Body of pancreas (tissue), 4 donors: ENCODE results near the gene CFAP68. TPM values are rescaled to one million over a fixed set of nuclear protein-coding genes. Genes with fewer than 3 reads are reported as not detected.

Source experiments
- ATAC-seq: fragments of 150-250 bp; one replicate; pipeline ENCODE4 v1.9.1; 2016
- DNase-seq, 4 donors: peaks; one replicate each; pipeline ENCODE4 v3.0.0-alpha.2; 2019
- H3K27ac ChIP-seq, 4 donors: fragments of 200-600 bp; sonication (generic); 1 replicate in 3 of 4; 2 replicates in 1 of 4; pipeline versions ENCODE4 v1.5.1 to v1.6.1; 2016 to 2019; ENCODE audit warnings: mild to moderate bottlenecking in 1 of 4, mixed read lengths in 1 of 4, moderate library complexity in 1 of 4
- H3K27me3 ChIP-seq, 2 donors: fragments of 200-600 bp; sonication (generic); one replicate each; pipeline ENCODE4 v1.6.0; 2016; ENCODE audit warnings: mild to moderate bottlenecking in 1 of 2
- H3K36me3 ChIP-seq, 2 donors: fragments of 200-600 bp; sonication (generic); replicated peaks in 1 of 2; 2 replicates each; pipeline ENCODE4 v1.5.1; 2016; ENCODE audit warnings: low read depth in 2 of 2; ENCODE audit not compliant: insufficient read depth in 1 of 2
- H3K4me1 ChIP-seq: fragments of 200-600 bp; sonication (generic); one replicate; pipeline ENCODE4 v1.6.0; 2016
- H3K4me3 ChIP-seq, 2 donors: fragments of 200-600 bp; sonication (generic); 1 replicate in 1 of 2; 2 replicates in 1 of 2; pipeline ENCODE4 v1.5.1; 2016 to 2019
- H3K9me3 ChIP-seq, 3 donors: fragments of 200-600 bp; sonication (generic); 1 replicate in 2 of 3; 2 replicates in 1 of 3; pipeline ENCODE4 v1.5.1; 2016
- POLR2A ChIP-seq, 3 donors: fragments of 450-650 bp; IDR thresholded peaks; one replicate each; pipeline ENCODE4 v1.6.1; 2016; ENCODE audit warnings: antibody characterized with exemption in 3 of 3, mild to moderate bottlenecking in 2 of 3
- WGBS, 2 donors: methylation state at CpG; one replicate each; pipeline ENCODE4 v1.1.5; 2017; 5-methylcytosine and 5-hydroxymethylcytosine counted together
- intact Hi-C: fragments of 100-400 bp; cut with DNase I; formaldehyde crosslinking; loops from one replicate; pipeline ENCODE4 v1.15.1; 2023
- total RNA-seq, 2 donors: library from RNA; depleted of rRNA; stranded (reverse); fragments of >200 nt; gene quantifications; one replicate each; pipeline ENCODE4 v1.1.0, GENCODE V29; 2016
- TF ChIP-seq, protein P1 (sequence below), 7 experiments: fragments of 450-650 bp in 4 of 7; fragments of 200-600 bp in 3 of 7; sonication (generic) in 3 of 7; IDR thresholded peaks; one replicate each; pipeline ENCODE4 v1.5.1; 2016 to 2019; ENCODE audit warnings: antibody characterized with exemption in 7 of 7

The CFAP68 gene
- total RNA-seq, 2 donors from 2014 or later = 7.8 to 31.6 TPM

DNA sequence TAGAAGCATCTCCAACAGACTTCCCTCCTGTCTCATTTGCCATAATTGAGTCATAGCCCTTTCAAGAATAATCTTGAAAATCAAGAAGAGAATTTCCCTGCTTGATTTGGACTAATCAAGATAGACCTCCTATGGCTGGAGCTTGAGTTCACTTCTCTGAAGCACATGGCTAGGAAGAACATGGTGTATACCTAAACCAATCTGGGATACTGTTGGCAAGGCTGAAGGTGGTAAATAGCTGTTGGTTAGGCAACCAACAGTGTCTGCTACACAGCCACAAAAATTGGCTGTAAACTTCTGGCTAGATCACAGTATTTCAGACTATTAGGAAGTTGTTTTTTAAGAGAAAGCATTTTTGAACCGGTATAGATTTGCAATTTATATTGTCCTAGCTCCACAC lies 27.3 kb downstream of the CFAP68 start:
- Histone ChIP-seq H3K9me3 (no peaks in the 10 kb centered on the region), H3K4me1 (peaks cover 17% of the 10 kb centered on the region), H3K27ac (no peak overlapping the region), H3K27me3 (no peaks in the 10 kb centered on the region), H3K36me3 (no peaks in the 10 kb centered on the region), H3K4me3 (no peak overlapping the region)
- 69 to 70% methylated on average over 1 of the region's 1 CpG for WGBS, 2 donors
- no peak for TF ChIP-seq POLR2A (IDR thresholded peaks at IDR 0.05)
- TF ChIP-seq, protein P1, sequence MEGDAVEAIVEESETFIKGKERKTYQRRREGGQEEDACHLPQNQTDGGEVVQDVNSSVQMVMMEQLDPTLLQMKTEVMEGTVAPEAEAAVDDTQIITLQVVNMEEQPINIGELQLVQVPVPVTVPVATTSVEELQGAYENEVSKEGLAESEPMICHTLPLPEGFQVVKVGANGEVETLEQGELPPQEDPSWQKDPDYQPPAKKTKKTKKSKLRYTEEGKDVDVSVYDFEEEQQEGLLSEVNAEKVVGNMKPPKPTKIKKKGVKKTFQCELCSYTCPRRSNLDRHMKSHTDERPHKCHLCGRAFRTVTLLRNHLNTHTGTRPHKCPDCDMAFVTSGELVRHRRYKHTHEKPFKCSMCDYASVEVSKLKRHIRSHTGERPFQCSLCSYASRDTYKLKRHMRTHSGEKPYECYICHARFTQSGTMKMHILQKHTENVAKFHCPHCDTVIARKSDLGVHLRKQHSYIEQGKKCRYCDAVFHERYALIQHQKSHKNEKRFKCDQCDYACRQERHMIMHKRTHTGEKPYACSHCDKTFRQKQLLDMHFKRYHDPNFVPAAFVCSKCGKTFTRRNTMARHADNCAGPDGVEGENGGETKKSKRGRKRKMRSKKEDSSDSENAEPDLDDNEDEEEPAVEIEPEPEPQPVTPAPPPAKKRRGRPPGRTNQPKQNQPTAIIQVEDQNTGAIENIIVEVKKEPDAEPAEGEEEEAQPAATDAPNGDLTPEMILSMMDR (IDR thresholded peaks at IDR 0.05) = no peak
- ATAC-seq = no peak
- intact Hi-C loops = no loop called here
- no peak for DNase-seq

DNA sequence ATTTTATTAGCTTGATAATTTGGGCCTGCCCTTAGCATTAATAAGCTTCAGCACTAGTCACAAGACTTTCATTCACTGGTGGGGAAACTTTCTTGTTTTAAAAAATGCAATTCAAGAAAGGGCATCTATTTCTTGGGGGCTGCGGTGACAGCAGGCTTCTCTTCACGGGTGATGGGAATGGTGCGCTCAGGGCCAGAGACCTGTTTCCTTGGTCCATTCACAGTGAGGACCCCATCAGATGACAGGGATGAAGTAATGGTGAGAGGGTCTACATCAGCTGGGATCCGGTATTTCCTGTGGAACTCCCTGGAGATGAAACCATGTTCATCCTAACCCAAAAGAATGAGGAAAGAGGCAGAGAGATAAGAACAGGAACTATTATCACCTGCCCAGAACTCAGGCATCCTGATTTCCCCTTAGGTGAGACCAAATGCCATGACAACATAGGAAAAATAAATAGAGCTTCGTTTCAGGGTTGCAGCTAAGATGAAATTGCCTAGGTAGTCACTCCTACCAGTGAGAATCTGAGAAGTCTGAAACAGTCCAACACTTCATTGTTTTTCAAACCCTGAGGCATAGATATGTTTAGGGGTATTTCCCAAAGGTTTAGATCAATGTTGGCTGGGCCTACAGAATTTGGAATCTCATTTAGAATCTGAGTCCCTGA lies 29.4 kb downstream of the CFAP68 start:
- H3K4me1 ChIP-seq = peaks cover 35% of the 10 kb centered on the region
- H3K9me3 ChIP-seq = no peaks in the 10 kb centered on the region
- H3K27me3 ChIP-seq = no peaks in the 10 kb centered on the region
- DNase-seq = no peak
- peak overlapping the region in 1 of 4 donors; percentile 10 for H3K27ac ChIP-seq
- no peak overlapping the region for H3K4me3 ChIP-seq
- TF ChIP-seq, protein P1 (IDR thresholded peaks at IDR 0.05) = no peak
- no peak for ATAC-seq
- intact Hi-C loops = no loop called here
- H3K36me3 ChIP-seq = no peaks in the 10 kb centered on the region
- 73 to 81% methylated on average over 5 of the region's 5 CpGs for WGBS, 2 donors

DNA sequence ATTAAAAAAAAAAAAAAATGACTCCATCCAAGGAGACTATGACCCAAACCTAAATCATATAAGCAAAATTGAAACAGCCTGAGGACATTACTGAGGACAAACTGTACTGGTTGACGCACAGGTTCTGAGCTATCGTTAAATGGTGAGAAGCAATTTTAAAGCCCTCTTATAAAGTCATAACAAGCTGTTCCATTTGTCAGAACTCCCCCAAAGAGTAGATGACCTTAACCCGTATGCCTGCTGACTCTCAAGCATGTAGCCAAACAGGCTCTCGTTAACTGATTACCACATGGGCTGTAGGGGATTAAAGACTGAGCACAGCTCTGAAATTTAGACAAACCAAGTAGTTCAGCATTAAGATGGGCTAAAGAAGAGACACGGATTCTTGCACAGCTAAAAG lies 30.0 kb downstream of the CFAP68 start:
- intact Hi-C loops = no loop called here
- no peak for TF ChIP-seq POLR2A (IDR thresholded peaks at IDR 0.05)
- TF ChIP-seq, protein P1 (IDR thresholded peaks at IDR 0.05) = no peak
- no peaks in the 10 kb centered on the region for H3K36me3 ChIP-seq
- peak overlapping the region in 2 of 4 donors; percentile 10 to 71 for H3K27ac ChIP-seq
- H3K27me3 ChIP-seq = no peaks in the 10 kb centered on the region
- H3K4me1 ChIP-seq = peaks cover 37% of the 10 kb centered on the region
- ATAC-seq = no peak
- no peak overlapping the region for H3K4me3 ChIP-seq
- 70 to 71% methylated on average over 5 of the region's 5 CpGs for WGBS, 2 donors
- H3K9me3 ChIP-seq = no peaks in the 10 kb centered on the region
- DNase-seq = no peak

DNA sequence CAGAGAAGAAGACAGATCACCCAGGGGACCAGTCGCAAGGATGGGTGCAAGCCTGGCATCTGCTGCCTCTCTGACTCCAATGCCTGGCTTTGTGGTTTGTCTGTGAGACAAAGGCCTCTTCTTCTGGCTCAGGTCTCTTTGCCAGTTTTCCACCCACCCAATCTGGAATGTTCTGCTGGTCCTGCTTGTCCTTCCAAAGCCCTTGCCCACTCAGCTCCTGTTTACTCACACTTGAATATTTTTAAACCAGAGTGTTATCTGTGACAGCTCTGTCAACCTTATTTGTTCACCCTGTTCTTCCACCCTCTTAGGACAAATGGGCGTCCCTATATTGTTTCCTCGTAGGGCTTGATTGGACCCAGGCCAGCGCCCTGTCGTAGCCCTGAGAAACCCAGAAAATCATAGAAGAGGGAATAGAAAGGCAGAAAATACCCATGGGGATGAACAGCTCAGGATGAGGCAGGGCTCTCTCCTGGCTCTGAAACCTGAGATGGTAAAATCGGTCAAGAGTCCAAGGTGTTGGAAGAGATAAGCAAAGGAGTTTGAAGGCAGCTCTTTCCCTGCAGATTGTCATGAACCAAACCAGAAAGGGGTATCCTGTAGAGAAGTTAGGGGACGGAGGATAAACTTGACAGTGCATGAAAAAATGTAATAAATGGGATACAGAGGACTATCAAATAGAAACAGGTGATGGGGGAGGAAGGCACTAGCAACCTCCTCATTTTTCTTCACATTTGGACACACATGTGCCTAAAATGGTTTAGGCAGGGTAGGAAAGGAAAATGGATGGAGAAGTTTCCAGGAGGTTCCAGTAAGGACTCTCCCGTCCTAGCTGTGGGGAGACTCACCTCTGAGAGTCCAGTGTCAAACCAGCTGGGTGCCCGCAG lies 31.6 kb downstream of the CFAP68 start:
- Histone ChIP-seq H3K9me3 (no peaks in the 10 kb centered on the region), H3K4me3 (no peak overlapping the region), H3K4me1 (peaks cover 37% of the 10 kb centered on the region), H3K27me3 (no peaks in the 10 kb centered on the region), H3K36me3 (no peaks in the 10 kb centered on the region), H3K27ac (peak overlapping the region; percentile 32 to 85 (median 74))
- peak; percentile 11 for ATAC-seq
- TF ChIP-seq POLR2A (IDR thresholded peaks at IDR 0.05) = no peak
- TF ChIP-seq, protein P1 (IDR thresholded peaks at IDR 0.05) = no peak
- WGBS, 2 donors = 37 to 39% methylated on average over 9 of the region's 9 CpGs
- intact Hi-C loops = no loop called here
- peak in 1 of 4 donors; percentile 36 for DNase-seq
